ENCODE results near the gene SH3YL1.

SH3YL1 gene

GRCh38 chr2:264493-265468, 949 bp upstream of the SH3YL1 start, which contains the start of gene ACP1:
TSS of gene ACP1 (plus strand) at chr2:264947. CDS start at chr2:264965, 18 bp downstream.
- peak; percentile 92 for DNase-seq (ENCODE audit: low read depth)
- H3K4me3 ChIP-seq (ENCODE audit: control insufficient read depth, low read depth, low read length) = peak within 1 kb of the TSS; percentile 93
- TF ChIP-seq, protein P1, sequence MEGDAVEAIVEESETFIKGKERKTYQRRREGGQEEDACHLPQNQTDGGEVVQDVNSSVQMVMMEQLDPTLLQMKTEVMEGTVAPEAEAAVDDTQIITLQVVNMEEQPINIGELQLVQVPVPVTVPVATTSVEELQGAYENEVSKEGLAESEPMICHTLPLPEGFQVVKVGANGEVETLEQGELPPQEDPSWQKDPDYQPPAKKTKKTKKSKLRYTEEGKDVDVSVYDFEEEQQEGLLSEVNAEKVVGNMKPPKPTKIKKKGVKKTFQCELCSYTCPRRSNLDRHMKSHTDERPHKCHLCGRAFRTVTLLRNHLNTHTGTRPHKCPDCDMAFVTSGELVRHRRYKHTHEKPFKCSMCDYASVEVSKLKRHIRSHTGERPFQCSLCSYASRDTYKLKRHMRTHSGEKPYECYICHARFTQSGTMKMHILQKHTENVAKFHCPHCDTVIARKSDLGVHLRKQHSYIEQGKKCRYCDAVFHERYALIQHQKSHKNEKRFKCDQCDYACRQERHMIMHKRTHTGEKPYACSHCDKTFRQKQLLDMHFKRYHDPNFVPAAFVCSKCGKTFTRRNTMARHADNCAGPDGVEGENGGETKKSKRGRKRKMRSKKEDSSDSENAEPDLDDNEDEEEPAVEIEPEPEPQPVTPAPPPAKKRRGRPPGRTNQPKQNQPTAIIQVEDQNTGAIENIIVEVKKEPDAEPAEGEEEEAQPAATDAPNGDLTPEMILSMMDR (conservative IDR thresholded peaks at IDR 0.05; ENCODE audit: control insufficient read depth, insufficient read depth, low read depth, low read length) = no peak

DNA sequence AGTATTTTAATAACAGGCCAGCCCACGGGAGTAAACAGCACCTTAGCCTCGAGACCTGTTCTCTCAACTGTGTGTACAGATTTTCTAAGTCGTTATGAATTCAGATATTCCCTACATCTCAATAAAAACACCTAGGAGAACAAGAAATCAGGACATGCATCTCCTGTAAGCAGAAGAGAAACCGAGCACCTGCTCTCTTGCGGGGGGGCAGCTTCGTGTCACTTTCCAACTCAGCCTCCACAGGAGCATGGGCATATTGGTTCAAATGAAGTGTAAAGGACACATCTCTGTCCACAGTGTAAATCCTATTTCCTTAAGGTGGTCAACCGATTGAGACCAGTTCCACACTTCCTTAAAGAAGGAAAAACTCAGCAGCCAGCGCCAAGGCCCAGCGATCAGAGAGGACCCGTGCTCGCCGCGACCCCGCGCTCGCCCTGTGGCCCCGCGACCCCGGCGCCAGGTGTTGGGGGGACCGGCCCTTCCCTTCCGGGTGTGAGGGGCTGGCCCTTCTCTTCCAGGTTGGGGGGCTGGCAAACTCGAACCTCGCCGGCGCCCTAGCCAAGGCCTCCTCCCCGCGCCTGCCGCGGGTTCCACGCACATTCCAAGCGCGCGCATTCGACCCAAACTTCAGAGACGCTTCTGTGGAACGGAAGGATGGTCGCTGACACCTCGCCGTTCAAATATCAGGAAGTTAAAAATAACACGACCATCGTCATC, 652 bp downstream of the SH3YL1 start:
- DNase-seq (ENCODE audit: low read depth) = no peak
- peak overlapping the region; percentile 93 for H3K4me3 ChIP-seq (ENCODE audit: control insufficient read depth, low read depth, low read length)
- TF ChIP-seq, protein P1 (conservative IDR thresholded peaks at IDR 0.05; ENCODE audit: control insufficient read depth, insufficient read depth, low read depth, low read length) = no peak

- no peak for DNase-seq (ENCODE audit: low read depth)
- H3K4me3 ChIP-seq (ENCODE audit: control insufficient read depth, low read depth, low read length) = no peak overlapping the region
- TF ChIP-seq, protein P1 (conservative IDR thresholded peaks at IDR 0.05; ENCODE audit: control insufficient read depth, insufficient read depth, low read depth, low read length) = no peak
These were observed 1.7 kb downstream of the SH3YL1 start for GRCh38 chr2:262117-262516.

GRCh38 chr2:260507-261161, 3.2 kb downstream of the SH3YL1 start:
- TF ChIP-seq, protein P1 (conservative IDR thresholded peaks at IDR 0.05; ENCODE audit: control insufficient read depth, insufficient read depth, low read depth, low read length) = no peak
- H3K4me3 ChIP-seq (ENCODE audit: control insufficient read depth, low read depth, low read length) = no peak overlapping the region
- DNase-seq (ENCODE audit: low read depth) = no peak

GRCh38 chr2:259789-260331, 4.0 kb downstream of the SH3YL1 start:
- TF ChIP-seq, protein P1 (conservative IDR thresholded peaks at IDR 0.05; ENCODE audit: control insufficient read depth, insufficient read depth, low read depth, low read length) = no peak
- DNase-seq (ENCODE audit: low read depth) = no peak
- H3K4me3 ChIP-seq (ENCODE audit: control insufficient read depth, low read depth, low read length) = no peak overlapping the region

DNA sequence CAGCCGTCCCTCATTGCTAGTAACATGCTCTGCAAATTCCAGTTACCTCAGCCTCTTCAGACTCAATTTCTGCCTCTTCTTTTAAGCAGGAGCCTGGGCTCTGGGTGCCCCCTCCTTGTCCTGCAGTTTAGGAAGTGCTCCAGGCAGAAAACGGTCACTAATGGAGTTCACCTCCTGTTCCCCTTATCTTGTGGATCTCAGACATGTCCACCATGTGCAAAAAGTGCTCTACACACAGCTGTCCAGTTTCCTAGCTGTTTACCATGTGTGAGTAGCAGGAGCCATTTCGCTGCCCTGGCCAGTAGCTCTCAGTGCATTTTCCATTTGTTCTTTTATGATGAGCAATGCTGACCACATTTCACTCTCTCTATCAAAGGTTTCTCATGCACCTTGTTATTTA, 4.9 kb downstream of the SH3YL1 start:
- TF ChIP-seq, protein P1 (conservative IDR thresholded peaks at IDR 0.05; ENCODE audit: control insufficient read depth, insufficient read depth, low read depth, low read length) = no peak
- H3K4me3 ChIP-seq (ENCODE audit: control insufficient read depth, low read depth, low read length) = no peak overlapping the region
- no peak for DNase-seq (ENCODE audit: low read depth)

All from fibroblast of mammary gland (primary cell).